ENCODE data around the gene AGO1.
"Not testable (repeated sequence)": the region's sequence is repeated elsewhere in the genome, so short reads cannot be mapped to it uniquely, and the experiment has no call there.

Gene AGO1

GRCh38 chr1:35863881-35864625 is 19.0 kb upstream of the AGO1 start:
- no peak overlapping the region for H3K4me3 ChIP-seq (replicated peaks; ENCODE audit: low read depth, low read length)
- TF ChIP-seq, protein P1, sequence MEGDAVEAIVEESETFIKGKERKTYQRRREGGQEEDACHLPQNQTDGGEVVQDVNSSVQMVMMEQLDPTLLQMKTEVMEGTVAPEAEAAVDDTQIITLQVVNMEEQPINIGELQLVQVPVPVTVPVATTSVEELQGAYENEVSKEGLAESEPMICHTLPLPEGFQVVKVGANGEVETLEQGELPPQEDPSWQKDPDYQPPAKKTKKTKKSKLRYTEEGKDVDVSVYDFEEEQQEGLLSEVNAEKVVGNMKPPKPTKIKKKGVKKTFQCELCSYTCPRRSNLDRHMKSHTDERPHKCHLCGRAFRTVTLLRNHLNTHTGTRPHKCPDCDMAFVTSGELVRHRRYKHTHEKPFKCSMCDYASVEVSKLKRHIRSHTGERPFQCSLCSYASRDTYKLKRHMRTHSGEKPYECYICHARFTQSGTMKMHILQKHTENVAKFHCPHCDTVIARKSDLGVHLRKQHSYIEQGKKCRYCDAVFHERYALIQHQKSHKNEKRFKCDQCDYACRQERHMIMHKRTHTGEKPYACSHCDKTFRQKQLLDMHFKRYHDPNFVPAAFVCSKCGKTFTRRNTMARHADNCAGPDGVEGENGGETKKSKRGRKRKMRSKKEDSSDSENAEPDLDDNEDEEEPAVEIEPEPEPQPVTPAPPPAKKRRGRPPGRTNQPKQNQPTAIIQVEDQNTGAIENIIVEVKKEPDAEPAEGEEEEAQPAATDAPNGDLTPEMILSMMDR (IDR thresholded peaks at IDR 0.05; ENCODE audit: low read depth, low read length, missing control alignments) = no peak
- no peak for DNase-seq (ENCODE audit: extremely low read depth, low read depth)

DNA sequence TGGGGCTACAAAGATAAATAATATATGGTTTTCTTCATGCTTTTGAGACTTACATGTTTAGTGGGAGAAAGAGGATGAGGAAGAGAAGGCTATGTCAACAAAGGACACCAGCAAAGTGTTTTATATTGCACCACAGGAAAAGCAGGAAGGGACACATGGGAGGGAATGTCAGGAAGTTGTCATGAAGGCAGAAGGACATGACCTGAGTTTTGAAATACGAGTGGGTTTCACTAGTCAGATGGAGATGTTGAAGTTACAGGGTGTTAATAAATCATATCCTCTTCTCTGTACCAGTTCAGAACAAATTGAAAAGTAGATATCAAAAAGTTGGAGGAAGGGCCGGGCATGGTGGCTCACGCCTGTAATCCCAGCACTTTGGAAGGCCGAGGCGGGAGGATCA is 18.2 kb upstream of the AGO1 start:
- no peak for DNase-seq (ENCODE audit: extremely low read depth, low read depth)
- TF ChIP-seq, protein P1 (IDR thresholded peaks at IDR 0.05; ENCODE audit: low read depth, low read length, missing control alignments) = no peak
- H3K4me3 ChIP-seq (replicated peaks; ENCODE audit: low read depth, low read length) = no peak overlapping the region

GRCh38 chr1:35866991-35867390 is 16.0 kb upstream of the AGO1 start:
- TF ChIP-seq, protein P1 (IDR thresholded peaks at IDR 0.05; ENCODE audit: low read depth, low read length, missing control alignments) = no peak
- no peak for DNase-seq (ENCODE audit: extremely low read depth, low read depth)
- H3K4me3 ChIP-seq (replicated peaks; ENCODE audit: low read depth, low read length) = no peak overlapping the region

DNA sequence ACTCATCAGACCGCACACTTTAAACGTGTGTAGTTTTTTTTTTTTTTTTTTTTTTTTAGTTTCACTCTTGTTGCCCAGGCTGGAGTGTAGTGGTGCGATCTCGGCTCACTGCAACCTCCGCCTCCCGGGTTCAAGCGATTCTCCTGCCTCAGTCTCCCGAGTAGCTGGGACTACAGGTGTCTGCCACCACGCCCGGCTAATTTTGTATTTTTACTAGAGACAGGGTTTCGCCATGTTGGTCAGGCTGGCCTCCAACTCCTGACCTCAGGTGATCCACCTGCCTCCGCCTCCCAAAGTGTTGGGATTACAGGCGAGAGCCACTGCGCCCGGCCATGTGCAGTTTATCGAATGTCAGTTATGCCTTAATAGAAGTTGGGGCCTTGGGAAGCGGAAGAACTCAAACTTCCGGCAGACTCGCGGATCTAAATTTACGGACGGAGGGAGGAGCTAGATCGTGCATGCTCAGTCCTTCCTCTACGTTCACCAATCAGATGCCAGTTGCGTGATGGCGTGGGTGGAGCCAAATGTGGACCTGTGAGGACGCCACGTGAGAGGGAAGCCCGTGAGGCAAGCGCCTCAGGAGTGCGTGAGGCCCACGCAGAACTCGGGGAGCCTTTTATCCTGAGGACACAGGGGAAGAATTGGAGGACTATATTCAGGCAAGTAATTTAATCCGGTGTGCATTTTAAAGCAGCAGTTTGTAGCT is 13.6 kb upstream of the AGO1 start:
- not testable (repeated sequence) for H3K4me3 ChIP-seq (replicated peaks; ENCODE audit: low read depth, low read length); DNase-seq (ENCODE audit: extremely low read depth, low read depth)

DNA sequence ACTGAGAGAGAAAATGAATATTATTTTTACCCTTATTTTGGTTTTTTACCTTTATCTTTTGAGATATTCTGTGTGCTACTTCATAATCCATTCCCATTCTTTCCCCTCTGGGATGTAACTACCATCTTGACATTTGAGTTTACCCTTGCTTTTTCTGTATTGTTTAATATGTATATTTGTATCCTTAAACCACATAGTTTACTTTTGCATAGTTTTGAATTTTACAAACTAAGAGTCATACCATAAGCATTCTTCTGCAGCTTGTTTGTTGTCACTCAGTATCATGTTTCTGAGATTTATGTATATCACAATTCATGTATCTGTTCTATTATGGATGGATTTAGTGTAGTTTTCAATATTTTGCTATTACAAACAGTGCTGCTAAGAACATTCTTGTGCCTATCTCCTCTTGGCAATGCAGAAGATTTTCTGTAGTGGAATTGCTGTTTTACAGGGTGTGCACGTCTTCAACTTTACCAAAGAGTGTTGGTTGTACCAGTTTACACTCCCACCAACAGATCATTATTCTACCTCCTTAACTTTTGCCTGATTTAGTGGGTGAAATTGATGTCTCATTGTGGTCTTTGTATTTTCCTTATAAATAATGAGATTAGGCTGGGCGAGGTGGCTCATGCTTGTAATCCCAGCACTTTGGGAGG is 12.2 kb upstream of the AGO1 start:
- no peak overlapping the region for H3K4me3 ChIP-seq (replicated peaks; ENCODE audit: low read depth, low read length)
- no peak for DNase-seq (ENCODE audit: extremely low read depth, low read depth)

DNA sequence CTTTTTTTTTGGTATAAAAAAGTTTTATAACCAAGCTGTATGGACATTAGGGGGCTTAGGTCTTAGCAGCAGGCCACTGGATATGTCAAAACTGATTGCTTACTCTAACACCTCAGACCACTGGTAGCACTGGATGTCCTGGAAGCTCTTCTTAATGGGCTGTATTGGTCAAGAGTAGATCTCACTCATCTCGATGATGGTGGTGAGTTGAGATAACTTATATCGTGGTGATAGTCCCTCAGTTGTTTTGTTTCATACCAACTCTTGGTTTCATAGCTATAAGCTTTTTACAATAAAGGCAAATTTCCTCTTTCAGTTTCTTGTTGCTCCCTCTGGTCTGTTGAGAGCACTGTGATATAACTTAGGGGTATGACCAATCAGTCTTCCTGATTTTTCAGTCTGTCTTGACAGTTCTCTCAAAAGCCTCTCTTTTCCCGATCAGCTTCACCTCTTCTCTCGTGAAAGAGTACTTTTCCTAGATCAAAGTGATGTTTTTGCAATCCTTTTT is 9.7 kb upstream of the AGO1 start:
- DNase-seq (ENCODE audit: extremely low read depth, low read depth) = no peak
- H3K4me3 ChIP-seq (replicated peaks; ENCODE audit: low read depth, low read length) = no peak overlapping the region
- TF ChIP-seq, protein P1 (IDR thresholded peaks at IDR 0.05; ENCODE audit: low read depth, low read length, missing control alignments) = no peak

More for the DNA sequence above, 12.2 kb upstream of the AGO1 start:
- TF ChIP-seq, protein P1 (IDR thresholded peaks at IDR 0.05; ENCODE audit: low read depth, low read length, missing control alignments) = no peak

DNA sequence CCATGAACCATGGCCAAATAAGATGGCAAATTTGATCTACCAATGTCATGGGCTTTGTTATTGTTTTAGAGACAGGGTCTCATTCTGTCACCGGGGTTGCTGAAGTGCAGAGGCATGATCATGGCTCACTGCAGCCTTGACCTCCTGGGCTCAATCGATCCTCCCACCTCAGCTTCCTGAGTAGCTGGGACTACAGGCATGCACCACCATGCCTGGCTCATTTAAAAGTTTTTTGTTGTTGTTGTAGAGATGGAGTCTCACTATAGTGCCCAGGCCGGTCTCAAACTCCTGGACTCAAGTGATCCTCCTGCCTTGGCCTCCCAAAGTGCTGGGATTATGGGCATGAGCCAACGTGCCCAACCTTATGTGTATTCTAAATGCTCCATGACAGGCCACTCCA is 8.9 kb upstream of the AGO1 start:
- not testable (repeated sequence) for H3K4me3 ChIP-seq (replicated peaks; ENCODE audit: low read depth, low read length); DNase-seq (ENCODE audit: extremely low read depth, low read depth)

All from HFF-Myc (cell line).